GM23338 (cell line): ENCODE data around the gene TNS3.

Experiments used
- CREB1 ChIP-seq: fragments of 250-450 bp; sonication (Bioruptor Pico); IDR thresholded peaks from 2 replicates; pipeline ENCODE4 v1.5.0; 2020; ENCODE audit warnings: low read depth, mild to moderate bottlenecking, moderate library complexity
- EZH2 ChIP-seq: fragments of 200-600 bp; sonication (generic); IDR thresholded peaks from one replicate; pipeline ENCODE4 v1.8.0; 2017; ENCODE audit warnings: antibody characterized with exemption, mild to moderate bottlenecking, low read depth; ENCODE audit not compliant: unreplicated experiment
- EZH2phosphoT487 ChIP-seq: fragments of 200-600 bp; sonication (generic); IDR thresholded peaks from one replicate; pipeline ENCODE4 v1.8.1; 2018; ENCODE audit warnings: antibody characterized with exemption; ENCODE audit not compliant: unreplicated experiment
- JUNB ChIP-seq: IDR thresholded peaks from one replicate; pipeline ENCODE4 v1.6.1; 2016; ENCODE audit warnings: antibody characterized with exemption; ENCODE audit not compliant: unreplicated experiment
- POLR2AphosphoS5 ChIP-seq: IDR thresholded peaks from 2 replicates; pipeline ENCODE4 v1.6.1; 2016; ENCODE audit warnings: antibody characterized with exemption, low read depth
- ZNF331 ChIP-seq: fragments of 250-450 bp; sonication (Bioruptor Pico); IDR thresholded peaks from 2 replicates; pipeline ENCODE4 v1.5.0; 2020; ENCODE audit warnings: low read depth, mild to moderate bottlenecking, moderate library complexity
- TF ChIP-seq, protein P1 (sequence below), 2 experiments: fragments of 200-600 bp in 1 of 2; sonication (generic) in 1 of 2; conservative IDR thresholded peaks; 2 replicates each; pipeline versions ENCODE4 v1.5.1 to v1.6.1; 2016 to 2017; ENCODE audit warnings: antibody characterized with exemption in 2 of 2, low read depth in 2 of 2, mild to moderate bottlenecking in 2 of 2, moderate library complexity in 1 of 2
- TF ChIP-seq, protein P2 (sequence below): IDR thresholded peaks from one replicate; pipeline ENCODE4 v1.6.1; 2018; ENCODE audit warnings: antibody characterized with exemption; ENCODE audit not compliant: unreplicated experiment
- TF ChIP-seq, protein P3 (sequence below): fragments of 250-450 bp; sonication (Bioruptor Pico); IDR thresholded peaks from 2 replicates; pipeline ENCODE4 v1.5.0; 2020; ENCODE audit warnings: mild to moderate bottlenecking, moderate library complexity

DNA sequence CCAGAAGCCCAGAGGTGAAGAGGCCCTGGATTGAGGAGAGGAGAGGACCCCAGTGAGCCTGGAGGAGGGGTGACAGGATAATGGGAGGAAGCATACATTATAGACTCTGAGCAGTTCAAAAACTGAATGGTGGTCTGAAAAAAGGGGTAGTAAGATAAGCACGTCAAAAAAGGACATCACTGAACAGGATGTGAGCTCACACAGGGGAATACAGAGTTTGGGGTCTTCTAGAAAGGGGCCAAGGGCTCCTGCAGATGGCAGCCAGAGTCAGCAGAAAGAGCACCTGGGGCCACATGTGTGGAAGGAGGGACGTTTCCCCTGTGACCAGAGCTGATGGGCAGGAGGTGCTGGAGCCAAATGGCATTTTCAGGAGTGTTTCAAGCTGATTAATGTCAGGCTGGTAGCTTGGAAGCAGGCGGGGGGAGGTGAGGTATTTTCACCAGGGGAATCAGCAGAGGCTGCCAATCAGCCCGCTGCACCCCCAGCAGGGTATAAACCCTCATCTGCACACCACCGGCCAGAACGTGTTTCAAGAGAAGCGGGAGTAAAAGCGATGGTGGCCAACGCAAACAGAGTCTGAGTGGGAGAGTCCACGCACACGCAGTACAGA is 85.8 kb downstream of the TNS3 start:
- TF ChIP-seq, protein P1, sequence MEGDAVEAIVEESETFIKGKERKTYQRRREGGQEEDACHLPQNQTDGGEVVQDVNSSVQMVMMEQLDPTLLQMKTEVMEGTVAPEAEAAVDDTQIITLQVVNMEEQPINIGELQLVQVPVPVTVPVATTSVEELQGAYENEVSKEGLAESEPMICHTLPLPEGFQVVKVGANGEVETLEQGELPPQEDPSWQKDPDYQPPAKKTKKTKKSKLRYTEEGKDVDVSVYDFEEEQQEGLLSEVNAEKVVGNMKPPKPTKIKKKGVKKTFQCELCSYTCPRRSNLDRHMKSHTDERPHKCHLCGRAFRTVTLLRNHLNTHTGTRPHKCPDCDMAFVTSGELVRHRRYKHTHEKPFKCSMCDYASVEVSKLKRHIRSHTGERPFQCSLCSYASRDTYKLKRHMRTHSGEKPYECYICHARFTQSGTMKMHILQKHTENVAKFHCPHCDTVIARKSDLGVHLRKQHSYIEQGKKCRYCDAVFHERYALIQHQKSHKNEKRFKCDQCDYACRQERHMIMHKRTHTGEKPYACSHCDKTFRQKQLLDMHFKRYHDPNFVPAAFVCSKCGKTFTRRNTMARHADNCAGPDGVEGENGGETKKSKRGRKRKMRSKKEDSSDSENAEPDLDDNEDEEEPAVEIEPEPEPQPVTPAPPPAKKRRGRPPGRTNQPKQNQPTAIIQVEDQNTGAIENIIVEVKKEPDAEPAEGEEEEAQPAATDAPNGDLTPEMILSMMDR (conservative IDR thresholded peaks at IDR 0.05; ENCODE audit: low read depth in 2 of 2), result no peak
- TF ChIP-seq POLR2AphosphoS5, result no peak
- TF ChIP-seq EZH2, result no peak
- TF ChIP-seq, protein P2, sequence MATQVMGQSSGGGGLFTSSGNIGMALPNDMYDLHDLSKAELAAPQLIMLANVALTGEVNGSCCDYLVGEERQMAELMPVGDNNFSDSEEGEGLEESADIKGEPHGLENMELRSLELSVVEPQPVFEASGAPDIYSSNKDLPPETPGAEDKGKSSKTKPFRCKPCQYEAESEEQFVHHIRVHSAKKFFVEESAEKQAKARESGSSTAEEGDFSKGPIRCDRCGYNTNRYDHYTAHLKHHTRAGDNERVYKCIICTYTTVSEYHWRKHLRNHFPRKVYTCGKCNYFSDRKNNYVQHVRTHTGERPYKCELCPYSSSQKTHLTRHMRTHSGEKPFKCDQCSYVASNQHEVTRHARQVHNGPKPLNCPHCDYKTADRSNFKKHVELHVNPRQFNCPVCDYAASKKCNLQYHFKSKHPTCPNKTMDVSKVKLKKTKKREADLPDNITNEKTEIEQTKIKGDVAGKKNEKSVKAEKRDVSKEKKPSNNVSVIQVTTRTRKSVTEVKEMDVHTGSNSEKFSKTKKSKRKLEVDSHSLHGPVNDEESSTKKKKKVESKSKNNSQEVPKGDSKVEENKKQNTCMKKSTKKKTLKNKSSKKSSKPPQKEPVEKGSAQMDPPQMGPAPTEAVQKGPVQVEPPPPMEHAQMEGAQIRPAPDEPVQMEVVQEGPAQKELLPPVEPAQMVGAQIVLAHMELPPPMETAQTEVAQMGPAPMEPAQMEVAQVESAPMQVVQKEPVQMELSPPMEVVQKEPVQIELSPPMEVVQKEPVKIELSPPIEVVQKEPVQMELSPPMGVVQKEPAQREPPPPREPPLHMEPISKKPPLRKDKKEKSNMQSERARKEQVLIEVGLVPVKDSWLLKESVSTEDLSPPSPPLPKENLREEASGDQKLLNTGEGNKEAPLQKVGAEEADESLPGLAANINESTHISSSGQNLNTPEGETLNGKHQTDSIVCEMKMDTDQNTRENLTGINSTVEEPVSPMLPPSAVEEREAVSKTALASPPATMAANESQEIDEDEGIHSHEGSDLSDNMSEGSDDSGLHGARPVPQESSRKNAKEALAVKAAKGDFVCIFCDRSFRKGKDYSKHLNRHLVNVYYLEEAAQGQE, result no peak
- TF ChIP-seq, protein P3, sequence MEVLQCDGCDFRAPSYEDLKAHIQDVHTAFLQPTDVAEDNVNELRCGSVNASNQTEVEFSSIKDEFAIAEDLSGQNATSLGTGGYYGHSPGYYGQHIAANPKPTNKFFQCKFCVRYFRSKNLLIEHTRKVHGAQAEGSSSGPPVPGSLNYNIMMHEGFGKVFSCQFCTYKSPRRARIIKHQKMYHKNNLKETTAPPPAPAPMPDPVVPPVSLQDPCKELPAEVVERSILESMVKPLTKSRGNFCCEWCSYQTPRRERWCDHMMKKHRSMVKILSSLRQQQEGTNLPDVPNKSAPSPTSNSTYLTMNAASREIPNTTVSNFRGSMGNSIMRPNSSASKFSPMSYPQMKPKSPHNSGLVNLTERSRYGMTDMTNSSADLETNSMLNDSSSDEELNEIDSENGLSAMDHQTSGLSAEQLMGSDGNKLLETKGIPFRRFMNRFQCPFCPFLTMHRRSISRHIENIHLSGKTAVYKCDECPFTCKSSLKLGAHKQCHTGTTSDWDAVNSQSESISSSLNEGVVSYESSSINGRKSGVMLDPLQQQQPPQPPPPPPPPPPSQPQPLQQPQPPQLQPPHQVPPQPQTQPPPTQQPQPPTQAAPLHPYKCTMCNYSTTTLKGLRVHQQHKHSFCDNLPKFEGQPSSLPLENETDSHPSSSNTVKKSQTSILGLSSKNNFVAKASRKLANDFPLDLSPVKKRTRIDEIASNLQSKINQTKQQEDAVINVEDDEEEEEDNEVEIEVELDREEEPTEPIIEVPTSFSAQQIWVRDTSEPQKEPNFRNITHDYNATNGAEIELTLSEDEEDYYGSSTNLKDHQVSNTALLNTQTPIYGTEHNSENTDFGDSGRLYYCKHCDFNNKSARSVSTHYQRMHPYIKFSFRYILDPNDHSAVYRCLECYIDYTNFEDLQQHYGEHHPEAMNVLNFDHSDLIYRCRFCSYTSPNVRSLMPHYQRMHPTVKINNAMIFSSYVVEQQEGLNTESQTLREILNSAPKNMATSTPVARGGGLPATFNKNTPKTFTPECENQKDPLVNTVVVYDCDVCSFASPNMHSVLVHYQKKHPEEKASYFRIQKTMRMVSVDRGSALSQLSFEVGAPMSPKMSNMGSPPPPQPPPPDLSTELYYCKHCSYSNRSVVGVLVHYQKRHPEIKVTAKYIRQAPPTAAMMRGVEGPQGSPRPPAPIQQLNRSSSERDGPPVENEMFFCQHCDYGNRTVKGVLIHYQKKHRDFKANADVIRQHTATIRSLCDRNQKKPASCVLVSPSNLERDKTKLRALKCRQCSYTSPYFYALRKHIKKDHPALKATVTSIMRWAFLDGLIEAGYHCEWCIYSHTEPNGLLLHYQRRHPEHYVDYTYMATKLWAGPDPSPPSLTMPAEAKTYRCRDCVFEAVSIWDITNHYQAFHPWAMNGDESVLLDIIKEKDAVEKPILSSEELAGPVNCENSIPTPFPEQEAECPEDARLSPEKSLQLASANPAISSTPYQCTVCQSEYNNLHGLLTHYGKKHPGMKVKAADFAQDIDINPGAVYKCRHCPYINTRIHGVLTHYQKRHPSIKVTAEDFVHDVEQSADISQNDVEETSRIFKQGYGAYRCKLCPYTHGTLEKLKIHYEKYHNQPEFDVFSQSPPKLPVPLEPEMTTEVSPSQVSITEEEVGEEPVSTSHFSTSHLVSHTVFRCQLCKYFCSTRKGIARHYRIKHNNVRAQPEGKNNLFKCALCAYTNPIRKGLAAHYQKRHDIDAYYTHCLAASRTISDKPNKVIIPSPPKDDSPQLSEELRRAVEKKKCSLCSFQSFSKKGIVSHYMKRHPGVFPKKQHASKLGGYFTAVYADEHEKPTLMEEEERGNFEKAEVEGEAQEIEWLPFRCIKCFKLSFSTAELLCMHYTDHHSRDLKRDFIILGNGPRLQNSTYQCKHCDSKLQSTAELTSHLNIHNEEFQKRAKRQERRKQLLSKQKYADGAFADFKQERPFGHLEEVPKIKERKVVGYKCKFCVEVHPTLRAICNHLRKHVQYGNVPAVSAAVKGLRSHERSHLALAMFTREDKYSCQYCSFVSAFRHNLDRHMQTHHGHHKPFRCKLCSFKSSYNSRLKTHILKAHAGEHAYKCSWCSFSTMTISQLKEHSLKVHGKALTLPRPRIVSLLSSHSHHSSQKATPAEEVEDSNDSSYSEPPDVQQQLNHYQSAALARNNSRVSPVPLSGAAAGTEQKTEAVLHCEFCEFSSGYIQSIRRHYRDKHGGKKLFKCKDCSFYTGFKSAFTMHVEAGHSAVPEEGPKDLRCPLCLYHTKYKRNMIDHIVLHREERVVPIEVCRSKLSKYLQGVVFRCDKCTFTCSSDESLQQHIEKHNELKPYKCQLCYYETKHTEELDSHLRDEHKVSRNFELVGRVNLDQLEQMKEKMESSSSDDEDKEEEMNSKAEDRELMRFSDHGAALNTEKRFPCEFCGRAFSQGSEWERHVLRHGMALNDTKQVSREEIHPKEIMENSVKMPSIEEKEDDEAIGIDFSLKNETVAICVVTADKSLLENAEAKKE, result no peak
- no peak for TF ChIP-seq ZNF331 (CRISPR knock-in tag)
- TF ChIP-seq EZH2phosphoT487, result no peak
- no peak for TF ChIP-seq JUNB
- no peak for TF ChIP-seq CREB1 (CRISPR knock-in tag)
